Measurements from ENCODE around the gene PHKA1.
"Not testable (repeated sequence)": the region's sequence is repeated elsewhere in the genome, so short reads cannot be mapped to it uniquely, and the experiment has no call there.

PHKA1 gene

GRCh38 chrX:72568406-72569092 lies 145.6 kb downstream of the PHKA1 start:
- DNase-seq, result no peak

GRCh38 chrX:72566448-72566847 lies 147.7 kb downstream of the PHKA1 start:
- DNase-seq, result no peak

DNA sequence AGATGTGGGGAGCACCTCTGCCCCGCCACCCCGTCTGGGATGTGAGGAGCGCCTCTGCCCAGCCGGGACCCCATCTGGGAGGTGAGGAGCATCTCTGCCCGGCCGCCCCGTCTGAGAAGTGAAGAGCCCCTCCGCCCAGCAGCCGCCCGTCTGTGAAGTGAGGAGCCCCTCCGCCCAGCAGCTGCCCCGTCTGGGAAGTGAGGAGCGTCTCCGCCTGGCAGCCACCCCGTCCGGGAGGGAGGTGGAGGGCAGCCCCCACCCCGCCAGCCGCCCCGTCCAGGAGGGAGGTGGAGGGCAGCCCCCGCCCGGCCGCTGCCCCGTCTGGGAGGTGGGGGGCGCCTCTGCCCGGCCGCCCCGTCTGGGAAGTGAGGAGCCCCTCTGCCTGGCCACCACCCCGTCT lies 154.5 kb downstream of the PHKA1 start:
- DNase-seq, result not testable (repeated sequence)

- DNase-seq, result no peak
These were observed 159.5 kb downstream of the PHKA1 start for GRCh38 chrX:72554448-72555140.

- not testable (repeated sequence) for DNase-seq
These were observed 161.7 kb downstream of the PHKA1 start for GRCh38 chrX:72552443-72552842.

DNA sequence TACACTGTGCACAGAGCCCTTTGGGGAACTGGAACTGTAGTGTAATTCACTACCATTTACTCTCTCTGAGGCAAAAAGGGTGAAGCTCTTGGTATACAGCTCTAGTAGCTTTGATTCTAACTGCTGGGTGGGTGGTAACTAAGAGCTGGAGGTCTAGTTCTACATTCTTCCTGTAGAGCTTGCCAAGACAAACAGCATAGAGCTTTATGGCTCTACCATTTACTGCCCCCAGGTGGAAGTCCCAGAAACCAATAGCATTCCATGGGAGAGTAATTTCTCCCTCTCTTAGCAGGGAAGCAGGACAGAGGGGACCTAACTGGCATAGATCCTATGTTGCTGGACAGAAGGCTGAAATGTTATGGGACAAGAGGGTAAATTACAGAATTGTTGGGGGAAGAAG lies 168.1 kb downstream of the PHKA1 start:
- no peak for DNase-seq

DNA sequence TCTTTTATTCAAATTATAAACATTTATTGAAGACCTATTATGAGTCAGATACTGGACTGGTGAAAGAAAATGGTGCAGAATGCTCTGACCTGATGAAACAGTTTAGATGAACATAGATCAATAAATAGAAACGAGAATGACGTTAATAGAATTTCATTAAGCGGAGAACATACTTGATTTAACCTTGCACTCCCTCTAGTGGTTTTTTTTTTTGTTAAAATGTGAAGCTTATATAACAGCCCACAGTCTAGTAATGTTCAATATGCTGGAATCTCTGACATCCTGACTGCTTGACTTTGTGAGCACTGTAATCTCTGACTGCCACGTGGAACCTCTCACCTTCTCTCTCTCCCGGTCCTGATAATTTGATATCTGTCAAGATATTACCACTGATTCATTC lies 173.8 kb downstream of the PHKA1 start:
- no peak for DNase-seq

DNA sequence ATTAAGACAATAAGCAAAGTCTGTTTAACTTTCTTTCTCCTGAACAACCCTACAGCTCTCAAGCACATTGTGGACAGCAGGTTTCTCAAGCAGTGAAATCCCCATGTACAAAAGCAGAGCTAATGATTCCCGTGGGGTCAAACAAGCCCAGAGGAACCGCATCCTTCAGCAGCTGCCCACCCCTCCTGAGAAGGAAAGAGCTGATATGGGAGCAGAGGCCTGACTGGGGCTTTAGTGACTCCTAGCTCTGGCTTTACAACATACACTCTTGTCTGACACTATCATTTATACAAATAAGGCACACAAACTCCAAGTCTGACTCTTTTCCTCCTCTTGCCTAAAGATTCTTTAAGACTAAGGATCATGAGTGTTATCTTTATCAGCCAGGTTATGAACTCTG lies 174.3 kb downstream of the PHKA1 start:
- DNase-seq, result no peak

DNA sequence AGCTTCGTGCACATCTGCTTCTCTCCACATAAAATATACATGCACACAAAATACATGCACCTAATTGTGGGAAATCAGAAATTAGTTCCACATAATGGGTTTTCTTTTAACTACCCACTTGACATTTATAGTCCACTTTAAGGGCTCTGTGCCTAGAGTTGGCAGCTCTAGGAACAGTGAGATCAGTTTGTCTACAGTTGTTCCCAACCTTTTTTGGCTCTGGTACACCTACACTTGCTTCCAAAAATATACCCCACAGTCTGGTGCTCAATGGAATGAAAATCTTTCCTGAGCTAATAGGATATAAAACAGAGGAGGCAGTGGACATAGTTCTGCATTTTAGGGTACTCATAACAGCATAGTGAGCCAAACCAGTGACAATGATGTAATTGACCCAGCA lies 177.6 kb downstream of the PHKA1 start:
- no peak for DNase-seq

- no peak for DNase-seq
These were observed 181.7 kb downstream of the PHKA1 start for GRCh38 chrX:72532366-72532765.
